H1 (cell line): ENCODE results near the gene ADGRL3.

Experiments
- POLR2AphosphoS5 ChIP-seq: IDR thresholded peaks from 2 replicates; pipeline ENCODE4 v1.6.1; 2011; ENCODE audit warnings: low read depth, low read length
- TF ChIP-seq, protein P1 (sequence below), 3 experiments: IDR thresholded peaks; 1 replicate in 2 of 3; 2 replicates in 1 of 3; pipeline versions ENCODE4 v1.5.1 to v1.6.1; 2011; ENCODE audit warnings: low read length in 3 of 3, mild to moderate bottlenecking in 3 of 3, inconsistent platforms in 2 of 3, low read depth in 1 of 3, moderate library complexity in 1 of 3; ENCODE audit not compliant: insufficient read depth in 1 of 3; ENCODE audit errors: control extremely low read depth in 1 of 3

GRCh38 chr4:61938250-61938846 lies 738.2 kb downstream of the ADGRL3 start:
- TF ChIP-seq, protein P1, sequence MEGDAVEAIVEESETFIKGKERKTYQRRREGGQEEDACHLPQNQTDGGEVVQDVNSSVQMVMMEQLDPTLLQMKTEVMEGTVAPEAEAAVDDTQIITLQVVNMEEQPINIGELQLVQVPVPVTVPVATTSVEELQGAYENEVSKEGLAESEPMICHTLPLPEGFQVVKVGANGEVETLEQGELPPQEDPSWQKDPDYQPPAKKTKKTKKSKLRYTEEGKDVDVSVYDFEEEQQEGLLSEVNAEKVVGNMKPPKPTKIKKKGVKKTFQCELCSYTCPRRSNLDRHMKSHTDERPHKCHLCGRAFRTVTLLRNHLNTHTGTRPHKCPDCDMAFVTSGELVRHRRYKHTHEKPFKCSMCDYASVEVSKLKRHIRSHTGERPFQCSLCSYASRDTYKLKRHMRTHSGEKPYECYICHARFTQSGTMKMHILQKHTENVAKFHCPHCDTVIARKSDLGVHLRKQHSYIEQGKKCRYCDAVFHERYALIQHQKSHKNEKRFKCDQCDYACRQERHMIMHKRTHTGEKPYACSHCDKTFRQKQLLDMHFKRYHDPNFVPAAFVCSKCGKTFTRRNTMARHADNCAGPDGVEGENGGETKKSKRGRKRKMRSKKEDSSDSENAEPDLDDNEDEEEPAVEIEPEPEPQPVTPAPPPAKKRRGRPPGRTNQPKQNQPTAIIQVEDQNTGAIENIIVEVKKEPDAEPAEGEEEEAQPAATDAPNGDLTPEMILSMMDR (IDR thresholded peaks at IDR 0.05; ENCODE audit: control extremely low read depth in 1 of 3, insufficient read depth in 1 of 3, low read depth in 1 of 3, low read length in 3 of 3): no peak
- no peak for TF ChIP-seq POLR2AphosphoS5
